Measurements from ENCODE around the gene PGF.

Gene PGF

DNA sequence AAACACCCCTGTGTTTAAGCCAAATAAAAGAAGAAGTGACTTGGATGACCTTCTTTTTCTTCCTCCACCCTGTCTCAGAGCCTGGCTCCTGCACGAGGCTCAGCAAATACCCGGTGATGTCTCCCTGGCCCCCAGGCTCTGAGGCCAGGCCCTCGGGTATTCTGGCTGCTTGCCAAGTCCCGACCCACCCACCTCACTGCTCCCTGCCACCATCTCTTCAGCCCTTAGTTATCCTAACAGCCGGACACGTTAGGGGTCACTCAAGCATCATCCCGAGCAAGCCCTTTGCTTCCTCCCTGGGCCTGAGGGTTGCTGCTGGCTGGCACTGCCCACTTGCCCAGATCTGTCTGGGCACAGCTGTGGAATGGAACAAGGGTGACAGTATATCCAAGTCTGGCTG lies 39.6 kb downstream of the PGF start:
- no peak for DNase-seq

DNA sequence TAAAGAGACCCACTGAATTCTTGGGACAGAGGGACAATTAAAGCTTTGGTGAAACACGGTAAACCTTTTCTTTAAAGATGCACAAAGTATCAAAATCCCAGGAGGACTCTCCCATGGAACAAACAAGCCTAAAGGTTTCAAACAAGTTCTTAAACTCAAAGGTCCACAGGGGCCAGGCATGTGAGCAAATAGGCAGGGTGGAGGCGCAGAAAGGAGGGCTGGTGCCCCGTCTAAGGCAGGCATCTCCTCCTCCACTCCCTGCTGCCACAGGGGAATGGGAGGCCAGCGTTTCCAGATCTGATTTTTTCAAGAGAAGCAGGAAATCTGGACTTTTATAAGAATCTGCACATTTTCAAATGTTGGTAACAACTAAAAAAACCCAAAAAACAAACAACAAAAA lies 40.0 kb downstream of the PGF start:
- DNase-seq, result no peak

DNA sequence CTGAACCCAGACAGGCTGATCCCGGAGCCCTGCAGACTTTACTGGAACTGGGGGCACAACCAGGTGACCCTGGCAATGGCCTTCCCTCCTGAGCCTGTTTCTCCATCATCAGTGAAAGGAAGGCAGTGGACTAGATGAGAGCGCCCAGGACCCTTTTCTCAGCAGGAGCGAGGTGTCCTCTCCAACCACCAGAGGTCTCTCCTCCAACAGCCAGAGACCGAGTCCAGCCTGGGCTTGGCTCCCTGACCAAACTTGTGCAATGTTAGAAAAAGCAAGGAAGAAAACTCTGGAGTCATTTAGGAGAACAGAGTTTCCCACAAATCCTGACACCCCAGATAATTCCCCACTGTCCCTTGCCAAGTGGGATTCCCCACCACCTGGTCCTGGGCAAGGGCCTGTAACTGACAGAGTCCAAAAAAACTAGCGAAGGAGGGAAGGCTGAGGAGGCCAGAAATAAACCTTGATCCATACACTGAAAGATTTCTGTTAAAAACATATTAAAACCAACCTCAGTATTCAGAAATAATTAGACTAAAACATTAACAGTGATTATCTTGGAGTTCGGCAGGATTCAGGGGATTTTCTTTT lies 41.3 kb downstream of the PGF start:
- DNase-seq, result peak; percentile 31

DNA sequence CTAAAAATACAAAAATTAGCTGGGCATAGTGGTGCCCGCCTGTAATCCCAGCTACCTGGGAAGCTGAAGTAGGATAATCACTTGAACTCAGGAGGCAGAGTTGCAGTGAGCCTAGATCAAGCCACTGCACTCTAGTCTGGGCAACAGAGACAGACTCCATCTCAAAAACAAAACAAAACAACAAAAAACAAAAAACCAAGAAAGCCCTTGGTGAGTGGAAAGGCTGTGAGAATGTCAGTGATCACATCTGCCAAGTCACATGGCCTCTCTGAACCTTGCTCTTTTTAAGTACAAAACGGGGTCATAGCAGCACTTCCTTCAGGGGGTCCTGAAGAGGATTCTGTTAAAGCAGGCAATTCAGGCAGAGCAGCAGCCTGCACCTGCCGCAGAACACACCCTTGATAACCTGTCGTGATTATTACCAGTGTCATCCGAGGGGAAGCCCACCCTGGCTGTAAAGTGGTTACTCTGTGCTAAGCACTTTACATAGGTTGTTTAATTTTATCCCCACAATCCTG lies 41.9 kb downstream of the PGF start:
- DNase-seq, result no peak

DNA sequence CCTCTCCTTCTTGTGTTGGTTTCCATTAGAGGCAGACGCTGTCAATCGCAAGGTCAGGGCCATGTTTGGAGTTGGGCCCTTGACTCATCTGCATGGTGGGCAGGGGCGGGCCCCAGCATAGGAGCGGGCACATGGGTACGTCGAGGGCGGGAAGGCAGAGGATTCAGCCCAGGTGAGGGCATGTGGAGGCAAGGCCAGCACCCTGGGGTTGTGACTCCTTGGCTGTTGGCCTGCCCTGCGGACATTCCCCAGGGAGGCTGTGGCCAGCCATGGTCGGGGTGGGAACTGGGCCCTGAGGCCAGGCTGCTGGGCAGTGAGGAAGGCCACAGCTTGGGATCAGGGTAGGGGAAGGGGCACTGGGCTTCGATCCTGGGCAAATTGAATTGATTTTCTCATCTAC lies 42.6 kb downstream of the PGF start:
- DNase-seq, result no peak

DNA sequence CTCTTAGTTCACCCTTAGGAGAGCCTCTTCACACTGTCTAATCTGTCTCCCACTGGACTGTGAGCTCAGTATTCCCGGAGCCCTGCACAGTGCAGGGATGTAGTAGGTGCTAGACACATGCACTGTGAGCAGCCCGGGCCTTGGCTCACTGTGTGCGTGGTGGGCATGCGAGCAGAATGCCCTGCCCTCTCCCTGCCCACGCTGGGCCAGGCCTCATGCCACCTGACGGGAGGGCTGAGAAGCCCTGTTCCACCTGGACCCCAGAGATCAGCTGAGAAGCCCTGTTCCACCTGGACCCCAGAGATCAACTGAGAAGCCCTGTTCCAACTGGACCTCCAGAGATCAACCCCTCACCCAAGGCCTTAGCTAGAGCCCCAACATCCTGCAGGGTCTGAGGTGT lies 43.3 kb downstream of the PGF start:
- DNase-seq, result no peak

DNA sequence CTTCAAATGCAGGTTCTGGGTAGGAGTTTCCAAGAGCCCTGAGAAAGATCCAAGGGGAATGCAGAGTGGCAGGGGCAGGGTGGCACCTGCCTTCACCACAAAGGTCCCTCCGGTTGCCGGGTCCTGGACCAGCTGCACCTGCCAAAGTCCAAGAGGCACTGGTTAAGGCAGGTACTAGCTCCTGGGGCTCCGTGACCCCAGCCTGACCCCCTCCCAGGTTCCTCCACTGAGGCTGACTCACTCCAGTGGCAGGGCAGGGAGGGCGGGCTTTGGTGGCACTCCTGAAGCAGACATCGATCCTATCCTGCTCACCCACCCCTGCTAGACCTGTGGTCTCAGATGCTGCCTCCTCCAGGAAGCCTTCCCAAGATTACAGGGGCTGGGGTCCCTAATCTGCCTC lies 43.7 kb downstream of the PGF start:
- no peak for DNase-seq

DNA sequence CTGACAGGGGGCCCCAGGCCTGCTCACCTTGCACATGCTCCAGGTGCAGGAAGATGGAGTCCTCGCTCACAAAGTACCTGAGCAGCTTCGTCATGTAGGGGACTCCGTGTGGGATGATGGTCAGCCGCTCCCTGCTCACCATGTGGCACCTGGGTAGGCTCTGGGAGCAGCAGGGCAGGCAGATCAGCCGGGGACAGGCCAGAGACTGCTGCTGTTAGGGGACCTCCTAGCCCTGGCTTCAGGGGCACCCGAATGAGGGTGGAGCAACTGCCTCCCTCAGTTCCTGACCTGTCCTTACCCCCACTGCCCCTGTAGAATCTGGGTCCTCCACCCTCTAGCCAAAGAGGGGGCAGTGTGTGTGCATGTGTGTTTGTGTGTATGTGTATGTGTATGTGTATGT lies 44.2 kb downstream of the PGF start:
- no peak for DNase-seq

DNA sequence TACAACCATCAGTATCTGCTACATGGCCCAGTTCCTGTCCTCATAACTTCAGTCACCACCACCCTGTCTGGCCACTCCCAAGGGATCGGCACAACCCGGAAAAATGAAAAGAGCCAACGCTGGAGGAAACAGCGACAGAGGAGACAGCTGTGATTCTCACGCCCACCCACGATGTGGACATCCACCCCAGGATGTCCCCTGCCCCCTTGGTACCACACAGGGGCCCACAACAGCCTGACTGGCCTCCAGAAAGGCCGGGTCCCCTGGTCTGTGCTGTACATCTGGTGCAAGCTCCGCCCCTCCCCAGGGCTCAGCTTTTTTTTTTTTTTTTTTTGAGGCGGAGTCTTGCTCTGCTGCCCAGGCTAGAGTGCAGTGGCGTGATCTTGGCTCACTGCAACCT lies 44.8 kb downstream of the PGF start:
- DNase-seq, result no peak

DNA sequence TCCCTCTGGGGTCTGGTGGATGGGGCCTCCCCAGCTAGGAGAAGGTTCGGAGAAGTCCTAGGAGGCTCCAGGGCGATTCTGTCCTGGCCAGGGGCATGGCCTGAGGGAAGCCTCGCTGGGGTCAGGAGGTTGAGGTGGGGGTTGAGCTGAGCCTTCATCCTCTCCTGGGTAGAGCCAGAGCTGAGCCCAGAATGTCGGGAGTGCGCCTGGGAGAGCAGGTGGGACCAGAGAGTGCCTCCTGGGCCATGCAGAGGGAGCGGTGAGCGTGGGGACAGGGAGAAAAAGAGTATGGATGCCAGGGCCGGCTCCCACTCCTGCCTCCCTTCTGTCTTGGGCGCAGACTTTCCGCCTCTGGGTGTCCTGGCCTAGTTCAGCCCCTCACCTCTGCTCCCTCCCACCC lies 45.5 kb downstream of the PGF start:
- no peak for DNase-seq

DNA sequence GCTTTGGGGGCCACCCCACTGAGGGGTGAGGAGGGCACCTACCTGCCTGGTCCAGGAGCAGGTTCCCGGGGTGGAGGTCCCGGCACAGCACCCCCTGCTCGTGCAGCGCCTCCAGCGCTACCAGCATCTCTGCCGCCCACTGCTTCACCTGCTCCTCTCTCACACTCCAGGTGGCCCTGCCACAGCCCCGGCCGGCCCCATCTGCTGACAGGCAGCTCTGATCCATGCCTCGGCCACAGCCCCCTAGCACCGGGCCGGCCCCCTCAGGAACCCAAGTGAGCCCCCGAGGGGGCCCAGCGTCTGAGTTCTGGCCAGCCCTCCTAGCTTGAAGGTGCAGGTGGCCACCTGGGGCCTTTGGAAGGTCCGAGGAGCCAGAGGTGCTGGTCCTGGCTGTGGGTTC lies 45.9 kb downstream of the PGF start:
- no peak for DNase-seq

DNA sequence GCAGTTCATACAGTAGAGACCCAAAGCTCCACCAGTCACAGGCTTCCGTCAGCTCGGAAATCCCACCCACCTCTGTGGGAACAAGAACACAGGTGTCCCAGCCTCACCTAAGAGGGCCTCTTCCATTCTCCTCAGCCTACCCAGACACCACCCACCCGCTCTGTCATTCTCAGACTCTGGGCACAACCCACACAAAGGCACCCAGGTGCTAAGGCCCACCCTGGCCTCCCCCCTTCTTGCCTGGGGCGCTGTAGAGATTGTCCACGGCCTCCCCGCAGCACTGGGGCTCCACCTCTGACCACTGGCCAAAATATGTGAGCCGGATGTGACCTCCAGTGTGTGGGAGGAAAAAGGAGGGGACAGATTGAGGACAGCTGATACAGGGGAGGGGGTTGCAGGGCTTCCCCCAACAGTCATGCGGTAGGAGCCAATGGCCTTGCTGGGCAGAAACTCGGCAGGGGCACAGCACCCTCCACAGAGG lies 46.5 kb downstream of the PGF start:
- no peak for DNase-seq

DNA sequence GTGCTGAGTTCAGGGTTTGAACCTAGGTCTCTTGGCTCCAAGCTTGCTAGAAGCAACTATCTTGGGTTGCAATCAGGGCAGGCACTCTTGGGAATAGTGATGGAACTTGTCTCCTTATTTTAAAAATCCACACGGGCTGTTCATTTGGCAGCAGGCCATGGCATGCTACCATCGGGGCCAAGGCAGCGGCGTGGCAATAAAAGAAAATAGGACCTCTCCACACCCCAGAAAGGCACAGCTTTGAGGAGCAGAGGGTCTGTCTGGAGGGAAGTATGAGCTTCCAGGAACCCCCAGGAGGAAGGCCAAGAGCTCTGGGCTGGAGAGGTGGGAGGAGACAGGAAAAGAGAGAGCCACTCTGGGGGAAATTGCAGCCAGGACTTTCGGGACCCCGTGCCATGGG lies 47.7 kb downstream of the PGF start:
- DNase-seq, result peak; percentile 74

DNA sequence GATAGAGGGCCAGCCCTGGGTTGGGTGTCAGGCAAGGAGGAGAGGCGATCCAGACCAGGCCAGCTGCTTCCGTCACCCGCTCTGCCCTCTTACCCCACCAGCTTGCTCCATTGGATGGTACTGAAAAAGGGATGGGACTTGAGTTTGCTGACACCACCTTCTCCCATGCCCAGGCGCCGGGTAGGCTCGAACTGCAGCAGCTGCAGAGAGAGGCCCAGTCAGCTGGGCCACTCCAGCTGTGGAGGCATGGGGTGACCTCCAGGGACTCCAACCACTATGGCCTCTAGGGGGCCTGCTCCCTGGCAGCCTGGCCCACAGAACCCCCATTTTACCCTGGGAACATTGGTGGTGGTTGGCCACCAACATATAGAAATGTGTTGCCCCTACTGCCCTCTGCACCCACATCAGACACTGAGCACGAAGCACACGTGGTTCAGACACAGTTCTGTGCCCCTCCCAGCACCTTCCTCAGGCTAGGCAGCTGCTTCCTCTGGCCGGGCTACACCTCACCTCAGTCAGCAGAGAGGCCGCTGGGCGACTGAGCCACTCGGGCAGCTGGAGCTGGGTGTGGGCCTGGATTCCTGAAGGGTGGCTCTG lies 48.4 kb downstream of the PGF start:
- DNase-seq, result no peak

DNA sequence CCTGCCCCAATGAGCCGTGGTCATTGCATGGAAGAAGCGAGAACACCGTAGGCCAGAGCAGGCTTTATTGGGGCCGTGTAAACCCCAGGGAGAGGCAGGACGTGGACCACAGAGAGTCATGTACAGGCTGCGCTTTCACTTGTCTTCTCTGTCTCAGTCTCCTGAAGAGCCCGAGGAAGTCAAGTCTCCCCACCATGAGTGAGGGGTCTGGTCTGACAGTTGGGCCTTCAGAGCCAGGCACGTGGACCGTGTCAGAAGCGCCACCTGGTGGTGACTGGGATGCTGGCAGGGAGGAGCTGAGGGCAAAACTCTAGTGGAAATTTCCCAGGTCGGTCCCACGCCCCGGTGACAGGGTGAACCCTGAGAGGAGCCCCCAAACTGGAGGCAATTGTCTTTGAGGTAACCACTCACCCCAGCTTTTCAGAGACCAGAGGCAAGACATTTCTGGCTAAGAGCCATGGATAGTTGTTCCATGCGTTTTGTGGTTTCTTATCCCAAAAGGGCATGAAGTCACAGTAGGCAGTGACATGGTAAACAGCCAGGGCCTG lies 49.7 kb downstream of the PGF start:
- peak; percentile 44 for DNase-seq

DNA sequence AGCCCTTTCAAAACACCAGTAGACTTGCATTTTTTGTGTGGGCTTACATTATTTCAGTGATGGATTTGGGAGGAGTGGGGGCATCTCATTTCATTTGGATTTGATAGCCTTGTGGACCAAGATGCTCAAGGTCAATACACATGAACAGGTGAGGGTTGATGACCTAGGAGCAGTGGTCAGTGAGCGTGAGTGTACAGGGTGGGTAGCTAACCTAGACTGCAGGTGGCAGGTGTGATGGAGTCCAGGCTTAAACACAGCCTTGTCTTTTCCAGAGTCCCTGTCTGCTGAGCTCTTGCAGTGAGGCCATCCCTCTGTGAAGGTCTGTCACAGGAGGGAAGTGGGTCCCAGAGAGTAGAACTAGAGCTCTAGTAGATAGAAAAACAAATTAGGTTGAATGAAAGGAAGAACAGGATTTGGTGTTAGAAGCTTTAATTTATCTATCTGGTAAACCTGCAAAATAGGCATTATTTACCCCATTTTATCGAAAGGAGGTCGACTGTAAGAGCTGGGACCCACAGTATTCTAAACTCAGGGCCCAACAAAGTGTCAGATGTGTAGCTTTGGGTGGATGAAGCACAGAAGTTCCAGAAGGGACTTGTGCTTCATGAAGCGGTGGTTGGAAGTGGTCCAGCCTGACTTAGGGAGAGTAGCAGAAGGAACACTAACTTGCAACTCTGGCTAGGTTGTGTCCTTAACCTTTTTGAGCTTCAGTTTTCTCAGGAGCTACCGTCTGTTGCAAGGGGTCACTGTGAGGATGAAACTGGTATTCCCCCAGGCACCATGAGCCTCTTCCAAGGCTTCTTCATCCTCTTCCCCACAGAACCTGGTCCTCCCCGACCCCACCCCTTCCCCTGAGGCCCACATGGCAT lies 50.5 kb downstream of the PGF start:
- DNase-seq, result no peak

DNA sequence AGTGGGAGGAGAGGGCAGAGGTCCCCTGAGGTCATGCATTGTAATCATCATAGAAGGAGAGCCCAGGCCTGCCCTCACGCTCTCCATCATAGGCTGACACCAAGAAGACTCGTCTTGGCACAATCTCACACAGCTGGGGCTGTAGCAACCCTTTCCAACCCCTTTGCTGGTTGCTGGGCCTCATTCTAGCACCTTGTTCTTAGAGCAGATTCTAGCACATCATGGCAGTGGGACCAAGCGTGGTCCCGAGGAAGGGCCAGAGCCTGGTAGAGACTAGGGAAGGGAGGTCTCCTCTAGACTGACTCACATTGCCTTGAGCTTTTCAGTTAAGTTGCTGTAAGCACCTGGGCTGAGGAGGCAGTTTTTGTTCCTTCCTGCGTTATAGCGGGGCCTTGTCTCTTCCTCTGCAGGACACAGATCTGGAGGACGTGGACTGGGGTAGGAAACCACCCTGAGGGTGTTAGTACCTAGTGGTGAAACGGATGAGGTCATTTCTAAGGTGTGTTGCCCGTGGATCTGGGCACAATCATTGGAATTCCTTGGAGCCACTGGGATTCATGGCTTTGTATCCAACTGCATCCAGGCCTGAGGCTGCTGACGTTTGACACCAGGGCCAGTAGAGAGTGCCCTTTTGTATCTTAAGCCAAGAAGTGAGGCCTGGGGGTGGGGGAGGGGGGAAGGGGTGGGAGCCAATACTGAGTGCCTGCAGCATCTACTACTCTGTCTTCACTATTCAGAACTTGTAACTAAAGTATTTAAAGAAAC lies 52.3 kb downstream of the PGF start:
- no peak for DNase-seq

DNA sequence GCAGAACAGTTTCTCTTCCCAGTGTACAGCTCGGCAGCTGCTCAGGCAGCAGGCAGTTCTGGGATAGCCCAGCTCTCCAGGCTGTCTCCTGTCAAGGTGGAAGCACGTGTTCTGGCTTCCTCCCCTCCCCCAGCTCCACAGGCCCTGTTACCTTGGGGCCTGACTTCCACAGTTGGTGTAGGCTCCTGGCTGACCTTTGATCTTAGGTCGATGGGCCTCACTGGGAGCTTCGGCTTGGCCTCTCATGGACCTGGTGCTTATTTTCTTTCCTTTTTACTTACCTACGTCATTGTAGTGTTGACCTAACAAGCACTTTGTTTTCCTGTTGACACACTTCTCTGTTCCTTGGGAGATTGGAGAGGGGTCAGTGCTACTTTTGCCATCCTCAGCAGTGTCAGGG lies 56.7 kb downstream of the PGF start:
- no peak for DNase-seq

DNA sequence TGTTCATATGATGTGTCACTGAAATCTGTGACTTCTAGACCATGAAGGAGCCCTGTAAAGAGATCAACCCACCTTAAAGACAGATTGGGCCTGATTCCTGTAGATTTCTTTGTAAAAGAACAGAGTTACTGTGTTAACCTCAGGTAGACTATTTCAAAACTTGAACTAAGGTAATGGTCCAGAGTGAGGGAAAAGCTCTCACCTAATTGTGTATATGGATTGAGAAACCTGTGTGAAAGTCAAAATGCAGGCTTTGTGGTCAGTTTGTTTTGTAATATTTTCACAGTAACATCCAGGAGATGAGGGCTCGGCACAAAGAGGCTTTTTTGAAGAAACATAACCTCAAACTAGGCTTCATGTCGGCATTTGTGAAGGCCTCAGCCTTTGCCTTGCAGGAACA lies 57.3 kb downstream of the PGF start:
- DNase-seq, result no peak

DNA sequence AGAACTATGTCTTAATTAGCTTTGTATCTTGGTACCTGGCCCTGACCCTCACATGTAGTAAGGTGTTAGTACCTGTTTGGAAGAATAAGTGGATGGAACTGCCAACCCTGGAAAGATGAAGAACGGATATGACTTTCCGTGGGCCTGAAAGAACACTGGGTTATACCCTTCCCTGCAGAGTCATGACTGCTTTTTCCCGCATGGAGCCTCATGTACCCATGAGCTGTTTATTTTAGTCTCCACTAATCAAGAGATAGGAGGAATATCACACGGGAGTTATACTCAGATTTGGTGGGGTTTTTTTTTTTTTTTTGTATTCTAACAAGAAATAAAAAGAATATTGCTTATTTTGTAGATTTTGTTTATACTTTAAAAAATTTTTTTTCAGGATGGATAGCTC lies 57.8 kb downstream of the PGF start:
- no peak for DNase-seq

DNA sequence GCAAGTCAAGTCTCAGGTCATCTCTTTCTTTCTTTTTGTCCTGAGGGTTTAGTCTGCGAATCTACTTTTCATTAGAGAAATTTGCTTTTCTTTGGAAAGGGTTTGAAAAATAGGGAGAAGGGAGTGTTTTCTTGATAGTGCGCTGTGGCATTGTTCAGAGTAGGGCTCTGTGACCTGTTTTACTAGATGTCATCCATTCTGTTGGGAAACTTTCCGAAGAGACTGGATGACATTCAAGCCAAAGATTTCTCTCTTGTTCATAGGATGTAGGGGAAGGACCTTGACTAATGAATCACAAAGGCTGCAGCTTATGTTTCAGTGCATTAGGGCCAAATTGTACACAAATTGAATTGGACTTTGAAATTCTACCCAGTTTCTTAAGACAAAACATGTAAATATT lies 59.0 kb downstream of the PGF start:
- no peak for DNase-seq

DNA sequence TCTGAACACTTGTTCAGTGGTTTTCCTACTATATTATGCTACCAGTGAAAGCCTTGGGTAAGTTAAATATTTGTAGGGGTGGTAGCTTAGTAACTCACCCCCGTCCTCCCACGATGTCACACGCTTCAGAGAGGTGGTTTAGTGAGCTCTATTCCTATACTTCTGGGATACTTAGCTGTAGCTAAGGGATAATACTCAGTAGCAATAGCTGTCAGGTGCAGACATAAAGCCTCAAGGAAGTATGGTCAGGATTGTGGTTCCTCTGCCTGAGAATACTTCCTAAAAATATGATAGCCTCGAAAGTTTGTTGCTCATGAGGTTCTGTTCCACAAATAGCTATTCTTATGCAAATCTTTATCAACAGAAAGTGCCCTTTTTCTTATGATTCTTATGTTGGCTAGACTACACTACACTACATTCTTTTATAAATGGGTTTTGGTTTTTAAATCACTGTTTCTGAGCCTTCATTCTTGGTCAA lies 61.7 kb downstream of the PGF start:
- no peak for DNase-seq

DNA sequence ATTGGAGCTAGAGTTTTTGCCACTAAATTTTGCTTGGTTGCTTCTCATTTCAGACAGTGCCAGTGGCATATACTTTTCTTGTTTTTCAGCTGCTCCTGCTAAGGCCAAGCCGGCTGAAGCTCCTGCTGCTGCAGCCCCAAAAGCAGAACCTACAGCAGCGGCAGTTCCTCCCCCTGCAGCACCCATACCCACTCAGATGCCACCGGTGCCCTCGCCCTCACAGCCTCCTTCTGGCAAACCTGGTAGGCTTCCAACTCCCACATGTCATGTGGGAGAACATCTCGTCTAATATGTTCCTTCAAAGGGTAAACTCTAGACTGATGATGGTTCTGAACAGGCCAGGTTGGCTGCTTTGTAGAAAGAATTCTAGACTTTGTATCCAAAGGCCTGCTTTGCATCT lies 62.7 kb downstream of the PGF start:
- no peak for DNase-seq
